ES-I3 (cell line): ENCODE measurements around the gene MTUS2.

Experiments
- H3K36me3 ChIP-seq: 2 replicates; pipeline ENCODE4 v1.6.1; 2013; ENCODE audit warnings: mild to moderate bottlenecking, low read length, control low read depth, moderate library complexity; ENCODE audit not compliant: insufficient read depth
- H3K4me1 ChIP-seq: 2 replicates; pipeline ENCODE4 v1.6.1; 2013; ENCODE audit warnings: mild to moderate bottlenecking, control low read depth, low read length; ENCODE audit not compliant: insufficient read depth
- H3K9ac ChIP-seq: 2 replicates; pipeline ENCODE4 v1.6.1; 2013; ENCODE audit warnings: low read depth, mild to moderate bottlenecking, low read length, moderate library complexity
- H3K9me3 ChIP-seq: 2 replicates; pipeline ENCODE4 v1.6.1; 2013; ENCODE audit warnings: mild to moderate bottlenecking, low read length, moderate library complexity; ENCODE audit not compliant: control insufficient read depth, insufficient read depth

Gene MTUS2

GRCh38 chr13:29005035-29005762 is 185.1 kb downstream of the MTUS2 start:
- Histone ChIP-seq H3K9me3 (no peaks in the 10 kb centered on the region), H3K9ac (no peak overlapping the region), H3K36me3 (no peaks in the 10 kb centered on the region), H3K4me1 (no peaks in the 10 kb centered on the region)

GRCh38 chr13:29005763-29006120 is 185.6 kb downstream of the MTUS2 start:
- H3K4me1 ChIP-seq: no peaks in the 10 kb centered on the region
- H3K9ac ChIP-seq: no peak overlapping the region
- H3K36me3 ChIP-seq: no peaks in the 10 kb centered on the region
- no peaks in the 10 kb centered on the region for H3K9me3 ChIP-seq

- Histone ChIP-seq H3K36me3 (no peaks in the 10 kb centered on the region), H3K9ac (no peak overlapping the region), H3K9me3 (no peaks in the 10 kb centered on the region), H3K4me1 (no peaks in the 10 kb centered on the region)
Observed at GRCh38 chr13:29006359-29006850, 186.3 kb downstream of the MTUS2 start.

GRCh38 chr13:29008296-29008695 is 188.2 kb downstream of the MTUS2 start:
- no peak overlapping the region for H3K9ac ChIP-seq
- H3K9me3 ChIP-seq: no peaks in the 10 kb centered on the region
- H3K36me3 ChIP-seq: no peaks in the 10 kb centered on the region
- no peaks in the 10 kb centered on the region for H3K4me1 ChIP-seq

GRCh38 chr13:29020314-29020713 is 200.2 kb downstream of the MTUS2 start:
- H3K9ac ChIP-seq: no peak overlapping the region
- no peaks in the 10 kb centered on the region for H3K4me1 ChIP-seq
- no peaks in the 10 kb centered on the region for H3K36me3 ChIP-seq
- no peaks in the 10 kb centered on the region for H3K9me3 ChIP-seq

GRCh38 chr13:29021311-29021710 is 201.2 kb downstream of the MTUS2 start:
- Histone ChIP-seq H3K9ac (no peak overlapping the region), H3K9me3 (no peaks in the 10 kb centered on the region), H3K4me1 (no peaks in the 10 kb centered on the region), H3K36me3 (no peaks in the 10 kb centered on the region)

GRCh38 chr13:29021717-29022116 is 201.6 kb downstream of the MTUS2 start:
- Histone ChIP-seq H3K9ac (no peak overlapping the region), H3K4me1 (no peaks in the 10 kb centered on the region), H3K36me3 (no peaks in the 10 kb centered on the region), H3K9me3 (no peaks in the 10 kb centered on the region)

GRCh38 chr13:29022410-29022809 is 202.3 kb downstream of the MTUS2 start:
- Histone ChIP-seq H3K36me3 (no peaks in the 10 kb centered on the region), H3K9ac (no peak overlapping the region), H3K4me1 (no peaks in the 10 kb centered on the region), H3K9me3 (no peaks in the 10 kb centered on the region)

GRCh38 chr13:29022968-29023367 is 202.8 kb downstream of the MTUS2 start:
- Histone ChIP-seq H3K9ac (no peak overlapping the region), H3K4me1 (no peaks in the 10 kb centered on the region), H3K9me3 (no peaks in the 10 kb centered on the region), H3K36me3 (no peaks in the 10 kb centered on the region)

GRCh38 chr13:29024783-29025182 is 204.6 kb downstream of the MTUS2 start:
- Histone ChIP-seq H3K9ac (no peak overlapping the region), H3K9me3 (no peaks in the 10 kb centered on the region), H3K36me3 (no peaks in the 10 kb centered on the region), H3K4me1 (no peaks in the 10 kb centered on the region)

- H3K36me3 ChIP-seq: no peaks in the 10 kb centered on the region
- H3K9ac ChIP-seq: no peak overlapping the region
- H3K9me3 ChIP-seq: no peaks in the 10 kb centered on the region
- no peaks in the 10 kb centered on the region for H3K4me1 ChIP-seq
Observed at GRCh38 chr13:29028868-29029267, 208.7 kb downstream of the MTUS2 start.

GRCh38 chr13:29038700-29039099 is 218.6 kb downstream of the MTUS2 start:
- H3K9ac ChIP-seq: no peak overlapping the region
- H3K4me1 ChIP-seq: no peaks in the 10 kb centered on the region
- no peaks in the 10 kb centered on the region for H3K9me3 ChIP-seq
- H3K36me3 ChIP-seq: no peaks in the 10 kb centered on the region

GRCh38 chr13:29039212-29039611 is 219.1 kb downstream of the MTUS2 start:
- H3K4me1 ChIP-seq: no peaks in the 10 kb centered on the region
- no peak overlapping the region for H3K9ac ChIP-seq
- H3K9me3 ChIP-seq: no peaks in the 10 kb centered on the region
- no peaks in the 10 kb centered on the region for H3K36me3 ChIP-seq

GRCh38 chr13:29046588-29046987 is 226.4 kb downstream of the MTUS2 start:
- Histone ChIP-seq H3K9ac (no peak overlapping the region), H3K36me3 (no peaks in the 10 kb centered on the region), H3K9me3 (no peaks in the 10 kb centered on the region), H3K4me1 (no peaks in the 10 kb centered on the region)

GRCh38 chr13:29049524-29049923 is 229.4 kb downstream of the MTUS2 start:
- Histone ChIP-seq H3K9ac (no peak overlapping the region), H3K36me3 (no peaks in the 10 kb centered on the region), H3K4me1 (no peaks in the 10 kb centered on the region), H3K9me3 (no peaks in the 10 kb centered on the region)
